LNCAP (cell line): Measurements from ENCODE around the gene SYT1.

Experiments used
- CTCF ChIP-seq: fragments of 450-650 bp; IDR thresholded peaks from 2 replicates; pipeline ENCODE4 v1.5.1; 2017; ENCODE audit warnings: mild to moderate bottlenecking

SYT1 gene

GRCh38 chr12:79016181-79016580 lies 151.6 kb downstream of the SYT1 start:
- TF ChIP-seq CTCF = no peak

- no peak for TF ChIP-seq CTCF
These were observed 155.1 kb downstream of the SYT1 start for GRCh38 chr12:79019672-79020071.

GRCh38 chr12:79020106-79020505 lies 155.5 kb downstream of the SYT1 start:
- TF ChIP-seq CTCF = no peak

GRCh38 chr12:79021021-79021420 lies 156.4 kb downstream of the SYT1 start:
- TF ChIP-seq CTCF = no peak

- TF ChIP-seq CTCF = no peak
These were observed 158.7 kb downstream of the SYT1 start for GRCh38 chr12:79023261-79023660.

- TF ChIP-seq CTCF = no peak
These were observed 159.2 kb downstream of the SYT1 start for GRCh38 chr12:79023784-79024183.

- no peak for TF ChIP-seq CTCF
These were observed 169.2 kb downstream of the SYT1 start for GRCh38 chr12:79033788-79034187.

GRCh38 chr12:79046021-79046420 lies 181.4 kb downstream of the SYT1 start:
- no peak for TF ChIP-seq CTCF
